ENCODE results near the gene MCMBP. TPM values are rescaled to one million over a fixed set of nuclear protein-coding genes. Genes with fewer than 3 reads are reported as not detected.

MCMBP gene
- total and polyA plus RNA-seq, 2 donors (not counting 3 experiments of a cell fraction or from before 2014, with no cell fraction given): 44.8 to 62.5 TPM

DNA sequence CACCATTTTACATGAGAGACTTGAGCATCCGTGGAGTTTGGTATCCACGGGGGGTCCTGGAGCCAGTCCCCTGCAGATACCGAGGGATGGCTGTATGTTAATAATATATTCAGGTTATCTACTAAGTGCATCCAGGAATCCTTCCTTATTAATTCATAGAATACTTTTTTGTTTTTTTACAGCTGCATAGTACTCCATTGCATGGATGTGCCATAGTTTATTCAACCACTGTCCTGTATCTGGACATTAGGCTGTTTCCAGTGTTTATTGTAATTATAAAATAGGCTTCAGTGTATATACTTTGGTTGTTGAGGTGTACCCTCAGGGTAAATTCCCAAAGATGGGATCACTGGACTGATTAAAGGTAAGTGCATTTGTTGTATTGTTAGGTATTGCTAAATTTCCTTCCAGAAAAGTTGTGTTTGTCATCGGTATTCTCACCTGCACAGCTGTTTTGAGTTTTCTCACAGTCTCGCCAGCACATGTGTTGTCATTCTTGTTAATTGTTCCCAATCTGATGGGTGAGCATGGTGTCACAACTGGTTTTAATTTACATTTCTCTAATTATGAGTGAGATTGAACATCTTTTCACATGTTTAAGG is 91.7 kb downstream of the MCMBP start:
- ChIA-PET POLR2A (no interaction called here), CTCF (interaction anchor here (1.3 to 2.4 kb wide), 3 partner anchors 9 to 30 kb away, joined by 3 to 9 read pairs (median 8); no protein-coding TSS in a partner anchor)

More for the DNA sequence above, 91.7 kb downstream of the MCMBP start:
- Histone ChIP-seq H3K27ac (ENCODE audit: insufficient read depth, low read depth, low read length) (no peak overlapping the region), H3K4me2 (ENCODE audit: insufficient read depth, low read length) (no peak overlapping the region), H3K4me1 (ENCODE audit: control insufficient read depth, extremely low read depth, insufficient read depth, low read length) (peaks cover 29% of the 10 kb centered on the region), H3K9ac (replicated peaks; ENCODE audit: extremely low read depth, insufficient read depth, low read length) (no peak overlapping the region), H2AFZ (ENCODE audit: low read depth, low read length) (no peak overlapping the region), H3K27me3 (ENCODE audit: control insufficient read depth in 2 of 2, insufficient read depth in 2 of 2, low read length in 2 of 2) (no peaks in the 10 kb centered on the region), H3K79me2 (ENCODE audit: control insufficient read depth, insufficient read depth, low read length) (peaks cover 3% of the 10 kb centered on the region), H3K9me1 (replicated peaks; ENCODE audit: control insufficient read depth, extremely low read depth, insufficient read depth, low read length) (no peaks in the 10 kb centered on the region), H3K4me3 (replicated peaks in 1 of 3; ENCODE audit: insufficient read depth in 1 of 3, low read depth in 1 of 3, low read length in 3 of 3) (no peak overlapping the region), H4K20me1 (replicated peaks; ENCODE audit: control insufficient read depth, extremely low read depth, insufficient read depth, low read length) (no peaks in the 10 kb centered on the region), H3K36me3 (ENCODE audit: control insufficient read depth in 2 of 2, extremely low read depth in 1 of 2, insufficient read depth in 2 of 2, low read length in 2 of 2) (no peaks in the 10 kb centered on the region), H3K9me3 (replicated peaks; ENCODE audit: control insufficient read depth, insufficient read depth, low read length) (no peaks in the 10 kb centered on the region)
- dilution Hi-C loops (cut with MboI; ENCODE audit: extremely low pct_ligation_motif_present, low sequenced_read_pairs): no loop called here
- no TSS peak for BruUV-seq (replicated peaks)
- FAIRE-seq (no peak), DNase-seq (ENCODE audit: low read depth, low spot score) (no peak)
- TF ChIP-seq MYC (IDR thresholded peaks at IDR 0.05; ENCODE audit: low read depth, low read length): no peak
- TF ChIP-seq POLR2A (IDR thresholded peaks at IDR 0.05; ENCODE audit: low read depth, low read length): no peak
- TF ChIP-seq MAX (IDR thresholded peaks at IDR 0.05; ENCODE audit: insufficient read depth, insufficient read length): no peak
- TF ChIP-seq EZH2 (IDR thresholded peaks at IDR 0.05; ENCODE audit: borderline replicate concordance, low read depth, low read length, severe bottlenecking): no peak
- TF ChIP-seq FOS (IDR thresholded peaks at IDR 0.05; ENCODE audit: borderline replicate concordance, insufficient read depth, low read length): no peak
- TF ChIP-seq POLR2AphosphoS5 (IDR thresholded peaks at IDR 0.05; ENCODE audit: insufficient read depth, low read depth, low read length): no peak
- TF ChIP-seq, protein P1, sequence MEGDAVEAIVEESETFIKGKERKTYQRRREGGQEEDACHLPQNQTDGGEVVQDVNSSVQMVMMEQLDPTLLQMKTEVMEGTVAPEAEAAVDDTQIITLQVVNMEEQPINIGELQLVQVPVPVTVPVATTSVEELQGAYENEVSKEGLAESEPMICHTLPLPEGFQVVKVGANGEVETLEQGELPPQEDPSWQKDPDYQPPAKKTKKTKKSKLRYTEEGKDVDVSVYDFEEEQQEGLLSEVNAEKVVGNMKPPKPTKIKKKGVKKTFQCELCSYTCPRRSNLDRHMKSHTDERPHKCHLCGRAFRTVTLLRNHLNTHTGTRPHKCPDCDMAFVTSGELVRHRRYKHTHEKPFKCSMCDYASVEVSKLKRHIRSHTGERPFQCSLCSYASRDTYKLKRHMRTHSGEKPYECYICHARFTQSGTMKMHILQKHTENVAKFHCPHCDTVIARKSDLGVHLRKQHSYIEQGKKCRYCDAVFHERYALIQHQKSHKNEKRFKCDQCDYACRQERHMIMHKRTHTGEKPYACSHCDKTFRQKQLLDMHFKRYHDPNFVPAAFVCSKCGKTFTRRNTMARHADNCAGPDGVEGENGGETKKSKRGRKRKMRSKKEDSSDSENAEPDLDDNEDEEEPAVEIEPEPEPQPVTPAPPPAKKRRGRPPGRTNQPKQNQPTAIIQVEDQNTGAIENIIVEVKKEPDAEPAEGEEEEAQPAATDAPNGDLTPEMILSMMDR (IDR thresholded peaks at IDR 0.05; ENCODE audit: extremely low read depth in 1 of 2, insufficient read depth in 1 of 2, low read depth in 1 of 2, low read length in 2 of 2): no peak
- TF ChIP-seq JUN (IDR thresholded peaks at IDR 0.05; ENCODE audit: borderline replicate concordance, insufficient read depth, insufficient read length, low read depth): no peak
- TF ChIP-seq GATA2 (IDR thresholded peaks at IDR 0.05; ENCODE audit: insufficient read depth, insufficient read length, low read depth, low read length): no peak
- intact Hi-C loops (cut with micrococcal nuclease): loop anchor here (2.0 kb wide), 1 partner anchor 22 kb away; no protein-coding TSS in a partner anchor

Other genes starting within 250 kb of the MCMBP start
- 65.4 and 66.7 TPM in 2 replicates for gene BAG3, start 221.5 kb downstream of the MCMBP start, total RNA-seq
- gene BAG3, start 221.5 kb downstream of the MCMBP start, polyA plus RNA-seq: 22.3 and 25.2 TPM in 2 replicates
- gene INPP5F, start 146.8 kb downstream of the MCMBP start, total RNA-seq: 20.3 and 26.6 TPM in 2 replicates
- 4.5 and 6.1 TPM in 2 replicates for gene INPP5F, start 146.8 kb downstream of the MCMBP start, polyA plus RNA-seq
- gene SEC23IP, start 19.9 kb upstream of the MCMBP start, total RNA-seq: 83.1 and 85.4 TPM in 2 replicates
- 29.5 and 30.9 TPM in 2 replicates for gene SEC23IP, start 19.9 kb upstream of the MCMBP start, polyA plus RNA-seq

Data from endothelial cell of umbilical vein (primary cell).